GM12878 (cell line): Measurements from ENCODE around the gene VEPH1. TPM values are rescaled to one million over a fixed set of nuclear protein-coding genes. Genes with fewer than 3 reads are reported as not detected.

Source experiments
- ATAC-seq: fragments of 200-7000 bp; cut with Tn5 transposase; 3 replicates; pipeline ENCODE4 v1.9.1; 2020; ENCODE audit warnings: mild to moderate bottlenecking, moderate library complexity
- BruUV-seq: library from RNA; stranded (reverse); fragments of 400-500 nt; replicated peaks from 2 replicates; lab custom pipeline; 2021; lab: Mats Ljungman, UMichigan
- CTCF ChIA-PET: fragments of 300-600 bp; sonication (Branson Sonifier 250); formaldehyde crosslinking; extraction: SDS; loops from one replicate; lab custom pipeline; 2021; ENCODE audit warnings: inconsistent platforms; lab: Yijun Ruan, JAX
- POLR2A ChIA-PET: fragments of 350-600 bp; formaldehyde crosslinking; extraction: SDS; loops from one replicate; lab custom pipeline; 2021; ENCODE audit warnings: inconsistent platforms; lab: Charles Lee
- RAD21 ChIA-PET: fragments of 300-600 bp; sonication (Branson Sonifier 250); formaldehyde crosslinking; loops from one replicate; lab custom pipeline; 2023; ENCODE audit warnings: antibody characterized with exemption; ENCODE audit not compliant: unreplicated experiment; lab: Charles Lee
- SMC1A ChIA-PET: fragments of 300-600 bp; sonication (Branson Sonifier 250); formaldehyde crosslinking; loops from one replicate; lab custom pipeline; 2023; ENCODE audit not compliant: unreplicated experiment, uncharacterized antibody; lab: Charles Lee
- DNase-seq: peaks from one replicate; pipeline ENCODE4 v3.0.0-alpha.2; 2011; ENCODE audit warnings: low read depth, low spot score
- FAIRE-seq: peaks from 3 replicates; lab custom pipeline; 2011; peaks lifted over from hg19 to GRCh38; lab: Jason Lieb, UNC
- H2AFZ ChIP-seq: 2 replicates; pipeline ENCODE4 v1.6.0; 2011; ENCODE audit warnings: low read depth, low read length, control low read depth; ENCODE audit not compliant: control insufficient read depth
- H3K27ac ChIP-seq: 2 replicates; pipeline ENCODE4 v1.5.1; 2011; ENCODE audit warnings: control low read depth; ENCODE audit not compliant: control insufficient read depth, insufficient read depth
- H3K27me3 ChIP-seq, 2 experiments: replicated peaks in 1 of 2; 2 replicates each; pipeline versions ENCODE4 v1.6.0 to v1.6.1; 2011; ENCODE audit warnings: low read length in 1 of 2; ENCODE audit not compliant: control insufficient read depth in 2 of 2, insufficient read depth in 2 of 2
- H3K36me3 ChIP-seq, 2 experiments: 2 replicates each; pipeline ENCODE4 v1.5.1; 2011; ENCODE audit warnings: low read length in 1 of 2; ENCODE audit not compliant: control insufficient read depth in 2 of 2, insufficient read depth in 2 of 2
- H3K4me1 ChIP-seq: 2 replicates; pipeline ENCODE4 v1.6.1; 2011; ENCODE audit warnings: mild to moderate bottlenecking, low read length, moderate library complexity, mixed read lengths; ENCODE audit not compliant: control insufficient read depth, insufficient read depth
- H3K4me2 ChIP-seq: 2 replicates; pipeline ENCODE4 v1.6.0; 2011; ENCODE audit warnings: control low read depth; ENCODE audit not compliant: control insufficient read depth, insufficient read depth
- H3K4me3 ChIP-seq: fragments of 200-600 bp; sonication (generic); 2 replicates; pipeline ENCODE4 v1.5.1; 2016
- H3K79me2 ChIP-seq: 2 replicates; pipeline ENCODE4 v1.6.0; 2011; ENCODE audit warnings: low read length; ENCODE audit not compliant: control insufficient read depth, insufficient read depth
- H3K9ac ChIP-seq: 2 replicates; pipeline ENCODE4 v1.8.0; 2011; ENCODE audit warnings: low read length, control low read depth, mixed read lengths; ENCODE audit not compliant: control insufficient read depth, insufficient read depth
- H3K9me3 ChIP-seq: replicated peaks from 3 replicates; pipeline ENCODE4 v1.5.1; 2011; ENCODE audit warnings: mild to moderate bottlenecking, low read length; ENCODE audit not compliant: control insufficient read depth, insufficient read depth
- H4K20me1 ChIP-seq: 2 replicates; pipeline ENCODE4 v1.6.0; 2011; ENCODE audit not compliant: control insufficient read depth, insufficient read depth
- BRCA1 ChIP-seq: IDR thresholded peaks from 2 replicates; pipeline ENCODE4 v1.6.1; 2011; ENCODE audit warnings: low read depth, low read length, improper control_type of control experiment
- CREM ChIP-seq: IDR thresholded peaks from 2 replicates; pipeline ENCODE4 v1.6.1; 2014; ENCODE audit warnings: antibody characterized with exemption, low read depth
- GATAD2B ChIP-seq: fragments of 450-650 bp; conservative IDR thresholded peaks from 2 replicates; pipeline ENCODE4 v1.6.1; 2017; ENCODE audit warnings: low read depth, mild to moderate bottlenecking, moderate library complexity
- JUND ChIP-seq: IDR thresholded peaks from 2 replicates; pipeline ENCODE4 v1.6.1; 2012; ENCODE audit warnings: low read depth, mild to moderate bottlenecking, low read length, improper control_type of control experiment, moderate library complexity
- NBN ChIP-seq: fragments of 450-650 bp; IDR thresholded peaks from 2 replicates; pipeline ENCODE4 v1.6.1; 2016
- NR2C1 ChIP-seq: fragments of 450-650 bp; IDR thresholded peaks from 2 replicates; pipeline ENCODE4 v1.6.1; 2017; ENCODE audit warnings: antibody characterized with exemption, mild to moderate bottlenecking, moderate library complexity
- POLR2AphosphoS2 ChIP-seq: IDR thresholded peaks from 2 replicates; pipeline ENCODE4 v1.6.1; 2011; ENCODE audit warnings: low read depth, mild to moderate bottlenecking, low read length, improper control_type of control experiment, moderate library complexity
- SUZ12 ChIP-seq: fragments of 200-600 bp; sonication (generic); IDR thresholded peaks from one replicate; pipeline ENCODE4 v1.6.1; 2018; ENCODE audit warnings: antibody characterized with exemption, mild to moderate bottlenecking; ENCODE audit not compliant: unreplicated experiment
- TARDBP ChIP-seq: IDR thresholded peaks from 2 replicates; pipeline ENCODE4 v1.6.1; 2016; ENCODE audit warnings: borderline replicate concordance
- TCF3 ChIP-seq: IDR thresholded peaks from 2 replicates; pipeline ENCODE4 v1.6.1; 2012; ENCODE audit warnings: low read depth, mild to moderate bottlenecking, low read length, borderline replicate concordance; ENCODE audit not compliant: insufficient read depth
- WRNIP1 ChIP-seq: IDR thresholded peaks from 2 replicates; pipeline ENCODE4 v1.6.1; 2011; ENCODE audit warnings: low read depth, low read length, improper control_type of control experiment, borderline replicate concordance
- YBX1 ChIP-seq: fragments of 450-650 bp; IDR thresholded peaks from 2 replicates; pipeline ENCODE4 v1.6.1; 2016; ENCODE audit warnings: antibody characterized with exemption
- ZBED1 ChIP-seq: IDR thresholded peaks from 2 replicates; pipeline ENCODE4 v1.6.1; 2016; ENCODE audit warnings: borderline replicate concordance
- ZNF207 ChIP-seq: fragments of 450-650 bp; IDR thresholded peaks from 2 replicates; pipeline ENCODE4 v1.6.1; 2014; ENCODE audit warnings: antibody characterized with exemption, mild to moderate bottlenecking, borderline replicate concordance
- WGBS: methylation state at CpG from one replicate; pipeline ENCODE4 v1.1.6; 2016; ENCODE audit warnings: low lambda C conversion rate; ENCODE audit not compliant: insufficient replicate concordance, insufficient coverage; ENCODE audit errors: missing lambda C conversion rate; 5-methylcytosine and 5-hydroxymethylcytosine counted together
- in situ Hi-C: fragments of 300-500 bp; cut with MboI; formaldehyde crosslinking; loops from 9 replicates; pipeline ENCODE4 v1.14.3; 2018; ENCODE audit warnings: mixed read lengths
- intact Hi-C: fragments of 100-400 bp; cut with micrococcal nuclease; formaldehyde crosslinking; loops from one replicate; pipeline ENCODE4 v1.14.2; 2022; ENCODE audit not compliant: unreplicated experiment
- polyA plus RNA-seq, 11 experiments: library from polyadenylated mRNA; depleted of rRNA in 4 of 11; unstranded in 6 of 11; stranded (reverse) in 5 of 11; fragments of >200 nt; fragmentation: Nextera tagmentation in 4 of 11; fragmentation: Illumina TruSeq in 1 of 11; extraction: Ambion mirVana in 4 of 11; extraction: Trizol in 1 of 11; gene quantifications; 1 replicate in 1 of 11; 2 replicates in 10 of 11; pipeline versions ENCODE4 v1.2.1 to v1.2.3, GENCODE V29; 2011 to 2016; ENCODE audit warnings: inconsistent platforms in 2 of 11, missing spikeins in 2 of 11, low read depth in 1 of 11
- total RNA-seq, 4 experiments: library from RNA; depleted of rRNA in 3 of 4; stranded (reverse); fragments of >200 nt in 3 of 4; fragmentation: Illumina TruSeq in 1 of 4; extraction: Trizol in 1 of 4; gene quantifications; 2 replicates each; pipeline versions ENCODE4 v1.2.1 to v1.2.3, GENCODE V29; 2013 to 2021
- TF ChIP-seq, protein P1 (sequence below): IDR thresholded peaks from 2 replicates; pipeline ENCODE4 v1.6.1; 2011; ENCODE audit warnings: borderline replicate concordance, low read depth, mild to moderate bottlenecking, moderate library complexity, low read length; ENCODE audit not compliant: insufficient read depth, poor library complexity, severe bottlenecking
- TF ChIP-seq, protein P2 (sequence below): IDR thresholded peaks from 2 replicates; pipeline ENCODE4 v1.6.1; 2011; ENCODE audit warnings: borderline replicate concordance, low read depth, mild to moderate bottlenecking, moderate library complexity, mixed read lengths, low read length; ENCODE audit not compliant: insufficient read depth; ENCODE audit errors: extremely low read length
- TF ChIP-seq, protein P3 (sequence below): IDR thresholded peaks from 2 replicates; pipeline ENCODE4 v1.6.1; 2012; ENCODE audit warnings: mild to moderate bottlenecking, low read depth, low read length

The VEPH1 gene
- total and polyA plus RNA-seq, 10 of the 15 experiments (the other 5 are each of a cell fraction or from before 2014, with no cell fraction given), result 0.04 to 0.26 (median 0.17) TPM; not detected in 7

GRCh38 chr3:157444797-157445184 lies 58.4 kb downstream of the VEPH1 start (continued):
- TF ChIP-seq CREM (no peak), POLR2AphosphoS2 (no peak), BRCA1 (no peak), TARDBP (no peak)
- TF ChIP-seq, all 136 proteins: peak for 0

DNA sequence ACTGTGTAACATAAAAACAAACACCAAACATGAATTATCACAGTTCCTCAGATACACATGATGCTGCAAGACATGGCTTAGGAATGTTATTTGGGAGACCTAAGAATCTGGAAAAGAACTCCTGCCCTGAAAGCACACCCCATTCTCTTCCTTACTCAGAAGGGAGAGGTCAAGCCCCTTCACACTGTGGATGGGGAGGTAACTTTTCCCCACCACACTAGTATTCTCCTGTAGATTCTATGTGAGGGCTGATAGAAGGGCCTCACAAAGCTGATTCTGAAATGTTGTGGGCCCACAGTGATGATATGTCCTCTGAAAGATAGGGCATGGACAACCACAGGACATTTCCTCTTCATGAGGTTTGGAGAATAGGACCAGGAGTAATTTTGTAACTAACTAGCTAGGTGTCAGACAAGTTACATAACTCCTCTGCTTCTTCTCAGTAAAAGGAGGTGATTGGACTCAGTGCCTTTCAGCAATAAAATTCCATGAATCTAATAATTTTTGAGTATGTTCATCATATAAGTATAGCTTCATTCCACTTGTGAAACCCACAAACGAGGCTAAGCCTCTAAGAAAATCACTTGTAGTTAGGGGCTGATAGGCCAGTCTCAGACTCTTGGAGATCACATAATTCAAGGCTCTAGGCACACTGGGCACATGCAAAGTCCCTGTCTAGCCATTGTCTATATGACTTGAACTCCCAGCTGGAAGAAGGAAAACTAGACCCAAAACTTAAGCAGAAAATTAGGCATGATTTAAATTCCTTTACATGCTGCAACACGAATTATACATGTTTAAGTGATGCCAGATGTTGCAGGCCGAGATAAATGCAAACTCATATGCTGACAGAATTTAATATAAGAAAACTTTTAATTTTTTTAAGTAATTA lies 59.1 kb downstream of the VEPH1 start:
- BruUV-seq, result no TSS peak
- Histone ChIP-seq H3K4me3 (no peak overlapping the region), H3K9me3 (no peaks in the 10 kb centered on the region), H3K79me2 (no peaks in the 10 kb centered on the region), H3K36me3 (no peaks in the 10 kb centered on the region), H3K4me1 (no peaks in the 10 kb centered on the region), H3K9ac (no peak overlapping the region), H3K27ac (no peak overlapping the region), H2AFZ (no peak overlapping the region)
- in situ Hi-C loops, result no loop called here
- FAIRE-seq (no peak), ATAC-seq (no peak), DNase-seq (no peak)
- ChIA-PET RAD21 (no interaction called here), CTCF (no interaction called here), POLR2A (interaction anchor here (0.6 kb wide), 1 partner anchor 55 kb away, joined by 3 read pairs; no protein-coding TSS in a partner anchor), SMC1A (no interaction called here)
- WGBS, result 0% methylated on average over 3 of the region's 3 CpGs
- TF ChIP-seq JUND (no peak), ZNF207 (no peak), WRNIP1 (no peak), ZBED1 (no peak), GATAD2B (no peak), YBX1 (no peak), POLR2AphosphoS2 (no peak), NBN (no peak), NR2C1 (no peak), SUZ12 (no peak), TCF3 (no peak)
- TF ChIP-seq, protein P1, sequence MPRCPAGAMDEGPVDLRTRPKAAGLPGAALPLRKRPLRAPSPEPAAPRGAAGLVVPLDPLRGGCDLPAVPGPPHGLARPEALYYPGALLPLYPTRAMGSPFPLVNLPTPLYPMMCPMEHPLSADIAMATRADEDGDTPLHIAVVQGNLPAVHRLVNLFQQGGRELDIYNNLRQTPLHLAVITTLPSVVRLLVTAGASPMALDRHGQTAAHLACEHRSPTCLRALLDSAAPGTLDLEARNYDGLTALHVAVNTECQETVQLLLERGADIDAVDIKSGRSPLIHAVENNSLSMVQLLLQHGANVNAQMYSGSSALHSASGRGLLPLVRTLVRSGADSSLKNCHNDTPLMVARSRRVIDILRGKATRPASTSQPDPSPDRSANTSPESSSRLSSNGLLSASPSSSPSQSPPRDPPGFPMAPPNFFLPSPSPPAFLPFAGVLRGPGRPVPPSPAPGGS, result no peak
- TF ChIP-seq, protein P2, sequence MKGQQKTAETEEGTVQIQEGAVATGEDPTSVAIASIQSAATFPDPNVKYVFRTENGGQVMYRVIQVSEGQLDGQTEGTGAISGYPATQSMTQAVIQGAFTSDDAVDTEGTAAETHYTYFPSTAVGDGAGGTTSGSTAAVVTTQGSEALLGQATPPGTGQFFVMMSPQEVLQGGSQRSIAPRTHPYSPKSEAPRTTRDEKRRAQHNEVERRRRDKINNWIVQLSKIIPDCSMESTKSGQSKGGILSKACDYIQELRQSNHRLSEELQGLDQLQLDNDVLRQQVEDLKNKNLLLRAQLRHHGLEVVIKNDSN, result no peak
- TF ChIP-seq, protein P3, sequence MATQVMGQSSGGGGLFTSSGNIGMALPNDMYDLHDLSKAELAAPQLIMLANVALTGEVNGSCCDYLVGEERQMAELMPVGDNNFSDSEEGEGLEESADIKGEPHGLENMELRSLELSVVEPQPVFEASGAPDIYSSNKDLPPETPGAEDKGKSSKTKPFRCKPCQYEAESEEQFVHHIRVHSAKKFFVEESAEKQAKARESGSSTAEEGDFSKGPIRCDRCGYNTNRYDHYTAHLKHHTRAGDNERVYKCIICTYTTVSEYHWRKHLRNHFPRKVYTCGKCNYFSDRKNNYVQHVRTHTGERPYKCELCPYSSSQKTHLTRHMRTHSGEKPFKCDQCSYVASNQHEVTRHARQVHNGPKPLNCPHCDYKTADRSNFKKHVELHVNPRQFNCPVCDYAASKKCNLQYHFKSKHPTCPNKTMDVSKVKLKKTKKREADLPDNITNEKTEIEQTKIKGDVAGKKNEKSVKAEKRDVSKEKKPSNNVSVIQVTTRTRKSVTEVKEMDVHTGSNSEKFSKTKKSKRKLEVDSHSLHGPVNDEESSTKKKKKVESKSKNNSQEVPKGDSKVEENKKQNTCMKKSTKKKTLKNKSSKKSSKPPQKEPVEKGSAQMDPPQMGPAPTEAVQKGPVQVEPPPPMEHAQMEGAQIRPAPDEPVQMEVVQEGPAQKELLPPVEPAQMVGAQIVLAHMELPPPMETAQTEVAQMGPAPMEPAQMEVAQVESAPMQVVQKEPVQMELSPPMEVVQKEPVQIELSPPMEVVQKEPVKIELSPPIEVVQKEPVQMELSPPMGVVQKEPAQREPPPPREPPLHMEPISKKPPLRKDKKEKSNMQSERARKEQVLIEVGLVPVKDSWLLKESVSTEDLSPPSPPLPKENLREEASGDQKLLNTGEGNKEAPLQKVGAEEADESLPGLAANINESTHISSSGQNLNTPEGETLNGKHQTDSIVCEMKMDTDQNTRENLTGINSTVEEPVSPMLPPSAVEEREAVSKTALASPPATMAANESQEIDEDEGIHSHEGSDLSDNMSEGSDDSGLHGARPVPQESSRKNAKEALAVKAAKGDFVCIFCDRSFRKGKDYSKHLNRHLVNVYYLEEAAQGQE, result no peak
- TF ChIP-seq, all 136 proteins: peak for 0
- no peak overlapping the region for H3K4me2 ChIP-seq
- intact Hi-C loops, result no loop called here
- H4K20me1 ChIP-seq, result no peaks in the 10 kb centered on the region
- no peaks in the 10 kb centered on the region for H3K27me3 ChIP-seq
